ENCODE measurements around the gene LDLRAD2.

The LDLRAD2 gene

DNA sequence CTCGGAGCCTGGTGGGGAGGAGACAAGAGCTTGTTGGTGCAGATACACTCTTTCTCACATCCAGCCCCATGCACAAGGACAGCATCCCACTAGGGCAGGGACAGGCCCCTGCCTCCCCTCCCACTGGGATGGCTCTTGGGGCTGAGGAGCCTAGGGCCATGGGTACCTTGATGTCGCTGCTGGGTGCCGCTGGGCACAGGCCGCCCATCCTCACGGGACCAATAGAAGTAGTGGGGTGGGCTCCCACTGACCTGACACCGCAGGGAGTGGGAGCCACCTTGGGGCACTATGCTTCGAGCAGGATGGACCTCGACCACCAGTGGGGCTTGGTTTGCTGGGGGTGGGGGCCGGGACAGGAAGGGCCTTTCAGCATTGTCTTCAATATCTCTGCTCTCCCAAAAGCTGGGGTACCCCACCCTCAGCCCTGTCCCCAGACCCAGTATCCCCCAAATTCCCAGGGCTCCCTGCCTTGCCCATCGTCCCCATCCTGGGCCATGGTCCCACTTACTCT is 47.7 kb downstream of the LDLRAD2 start:
- no peak overlapping the region for H3K4me3 ChIP-seq (ENCODE audit: insufficient read depth, low read depth, low read length, poor library complexity, severe bottlenecking)
- DNase-seq, result no peak
- H3K36me3 ChIP-seq (ENCODE audit: control insufficient read depth, insufficient read depth, low read length), result no peaks in the 10 kb centered on the region
- H3K9me3 ChIP-seq (ENCODE audit: control insufficient read depth, low read length), result no peaks in the 10 kb centered on the region
- no peaks in the 10 kb centered on the region for H3K4me1 ChIP-seq (ENCODE audit: control insufficient read depth, insufficient read depth, low read length, poor library complexity, severe bottlenecking)
- no peak overlapping the region for H3K27ac ChIP-seq (ENCODE audit: insufficient read depth, low read length, poor library complexity, severe bottlenecking)
- H3K27me3 ChIP-seq (replicated peaks; ENCODE audit: control insufficient read depth, insufficient read depth, low read length, poor library complexity, severe bottlenecking), result no peaks in the 10 kb centered on the region

GRCh38 chr1:21860971-21861370 is 48.9 kb downstream of the LDLRAD2 start:
- Histone ChIP-seq H3K4me3 (ENCODE audit: insufficient read depth, low read depth, low read length, poor library complexity, severe bottlenecking) (no peak overlapping the region), H3K36me3 (ENCODE audit: control insufficient read depth, insufficient read depth, low read length) (no peaks in the 10 kb centered on the region), H3K4me1 (ENCODE audit: control insufficient read depth, insufficient read depth, low read length, poor library complexity, severe bottlenecking) (no peaks in the 10 kb centered on the region), H3K27ac (ENCODE audit: insufficient read depth, low read length, poor library complexity, severe bottlenecking) (no peak overlapping the region), H3K27me3 (replicated peaks; ENCODE audit: control insufficient read depth, insufficient read depth, low read length, poor library complexity, severe bottlenecking) (no peaks in the 10 kb centered on the region), H3K9me3 (ENCODE audit: control insufficient read depth, low read length) (no peaks in the 10 kb centered on the region)
- DNase-seq, result no peak

- DNase-seq, result no peak
- no peaks in the 10 kb centered on the region for H3K4me1 ChIP-seq (ENCODE audit: control insufficient read depth, insufficient read depth, low read length, poor library complexity, severe bottlenecking)
- H3K4me3 ChIP-seq (ENCODE audit: insufficient read depth, low read depth, low read length, poor library complexity, severe bottlenecking), result no peak overlapping the region
- no peaks in the 10 kb centered on the region for H3K9me3 ChIP-seq (ENCODE audit: control insufficient read depth, low read length)
- no peak overlapping the region for H3K27ac ChIP-seq (ENCODE audit: insufficient read depth, low read length, poor library complexity, severe bottlenecking)
- H3K36me3 ChIP-seq (ENCODE audit: control insufficient read depth, insufficient read depth, low read length), result no peaks in the 10 kb centered on the region
- no peaks in the 10 kb centered on the region for H3K27me3 ChIP-seq (replicated peaks; ENCODE audit: control insufficient read depth, insufficient read depth, low read length, poor library complexity, severe bottlenecking)
Measured at GRCh38 chr1:21861602-21862429, 49.8 kb downstream of the LDLRAD2 start.

DNA sequence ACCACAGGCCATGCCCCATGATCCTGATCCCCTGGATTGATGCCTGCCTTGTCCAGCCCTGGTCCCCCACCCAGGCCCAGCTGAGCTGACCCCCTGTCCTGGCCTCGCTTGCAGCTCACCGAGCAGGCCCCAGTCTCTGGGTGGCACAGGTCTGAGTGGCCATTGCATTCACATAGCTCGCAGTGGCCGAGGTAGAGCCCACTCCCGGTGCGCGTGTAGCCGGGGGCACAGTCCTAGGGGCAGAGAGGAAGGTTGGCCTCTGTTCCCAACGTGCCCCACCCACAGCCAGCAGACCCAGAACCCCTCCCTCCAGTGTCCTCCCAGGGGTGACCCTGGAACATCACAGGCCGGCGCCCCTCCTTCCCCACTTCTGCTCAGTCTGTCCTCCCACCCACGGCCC is 51.9 kb downstream of the LDLRAD2 start:
- no peak for DNase-seq
- no peak overlapping the region for H3K27ac ChIP-seq (ENCODE audit: insufficient read depth, low read length, poor library complexity, severe bottlenecking)
- no peaks in the 10 kb centered on the region for H3K36me3 ChIP-seq (ENCODE audit: control insufficient read depth, insufficient read depth, low read length)
- no peaks in the 10 kb centered on the region for H3K4me1 ChIP-seq (ENCODE audit: control insufficient read depth, insufficient read depth, low read length, poor library complexity, severe bottlenecking)
- no peak overlapping the region for H3K4me3 ChIP-seq (ENCODE audit: insufficient read depth, low read depth, low read length, poor library complexity, severe bottlenecking)
- H3K27me3 ChIP-seq (replicated peaks; ENCODE audit: control insufficient read depth, insufficient read depth, low read length, poor library complexity, severe bottlenecking), result no peaks in the 10 kb centered on the region
- H3K9me3 ChIP-seq (ENCODE audit: control insufficient read depth, low read length), result no peaks in the 10 kb centered on the region

DNA sequence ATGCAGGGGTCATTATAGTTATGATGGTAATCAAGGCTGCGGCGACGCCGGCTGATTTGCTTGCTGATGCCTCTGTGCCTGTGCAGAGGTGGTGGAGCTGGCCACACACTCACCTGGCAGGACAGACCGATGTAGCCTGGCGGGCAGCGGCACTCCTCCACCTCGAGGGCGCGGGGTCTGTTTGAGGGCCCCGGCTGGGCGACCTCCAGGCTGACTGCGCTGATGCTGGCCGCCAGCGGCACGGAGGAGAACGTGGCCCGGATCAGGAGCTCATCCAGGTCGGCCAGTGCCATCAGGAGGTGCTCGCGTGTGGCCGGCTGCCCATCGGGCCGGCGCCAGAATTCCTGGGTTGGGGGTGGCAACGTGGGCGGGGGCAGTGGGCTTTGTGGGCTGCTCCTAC is 52.7 kb downstream of the LDLRAD2 start:
- H3K4me3 ChIP-seq (ENCODE audit: insufficient read depth, low read depth, low read length, poor library complexity, severe bottlenecking), result no peak overlapping the region
- DNase-seq, result no peak
- H3K9me3 ChIP-seq (ENCODE audit: control insufficient read depth, low read length), result no peaks in the 10 kb centered on the region
- H3K36me3 ChIP-seq (ENCODE audit: control insufficient read depth, insufficient read depth, low read length), result no peaks in the 10 kb centered on the region
- no peaks in the 10 kb centered on the region for H3K27me3 ChIP-seq (replicated peaks; ENCODE audit: control insufficient read depth, insufficient read depth, low read length, poor library complexity, severe bottlenecking)
- no peak overlapping the region for H3K27ac ChIP-seq (ENCODE audit: insufficient read depth, low read length, poor library complexity, severe bottlenecking)
- H3K4me1 ChIP-seq (ENCODE audit: control insufficient read depth, insufficient read depth, low read length, poor library complexity, severe bottlenecking), result no peaks in the 10 kb centered on the region

DNA sequence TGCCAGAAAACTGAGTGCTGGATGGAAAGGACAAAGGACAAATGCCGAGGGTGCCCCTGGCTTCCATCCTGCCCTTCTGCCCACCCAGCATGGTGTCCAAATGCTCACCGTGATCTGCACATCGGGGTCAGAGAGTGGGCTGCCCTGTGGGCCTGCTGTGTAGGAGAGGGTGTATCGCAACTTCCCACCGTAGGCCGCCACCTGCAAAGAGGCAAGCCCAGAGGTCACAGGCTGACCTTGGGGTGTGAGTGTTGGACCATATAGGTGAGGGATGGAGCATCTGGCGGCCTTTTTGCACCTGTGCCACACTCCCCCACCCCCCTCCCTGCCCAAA is 53.5 kb downstream of the LDLRAD2 start:
- DNase-seq, result no peak
- Histone ChIP-seq H3K27ac (ENCODE audit: insufficient read depth, low read length, poor library complexity, severe bottlenecking) (no peak overlapping the region), H3K27me3 (replicated peaks; ENCODE audit: control insufficient read depth, insufficient read depth, low read length, poor library complexity, severe bottlenecking) (no peaks in the 10 kb centered on the region), H3K36me3 (ENCODE audit: control insufficient read depth, insufficient read depth, low read length) (no peaks in the 10 kb centered on the region), H3K4me3 (ENCODE audit: insufficient read depth, low read depth, low read length, poor library complexity, severe bottlenecking) (no peak overlapping the region), H3K4me1 (ENCODE audit: control insufficient read depth, insufficient read depth, low read length, poor library complexity, severe bottlenecking) (no peaks in the 10 kb centered on the region), H3K9me3 (ENCODE audit: control insufficient read depth, low read length) (no peaks in the 10 kb centered on the region)

GRCh38 chr1:21865943-21866706 is 54.1 kb downstream of the LDLRAD2 start:
- DNase-seq, result no peak
- Histone ChIP-seq H3K4me1 (ENCODE audit: control insufficient read depth, insufficient read depth, low read length, poor library complexity, severe bottlenecking) (no peaks in the 10 kb centered on the region), H3K9me3 (ENCODE audit: control insufficient read depth, low read length) (no peaks in the 10 kb centered on the region), H3K27ac (ENCODE audit: insufficient read depth, low read length, poor library complexity, severe bottlenecking) (no peak overlapping the region), H3K27me3 (replicated peaks; ENCODE audit: control insufficient read depth, insufficient read depth, low read length, poor library complexity, severe bottlenecking) (no peaks in the 10 kb centered on the region), H3K36me3 (ENCODE audit: control insufficient read depth, insufficient read depth, low read length) (no peaks in the 10 kb centered on the region), H3K4me3 (ENCODE audit: insufficient read depth, low read depth, low read length, poor library complexity, severe bottlenecking) (no peak overlapping the region)

DNA sequence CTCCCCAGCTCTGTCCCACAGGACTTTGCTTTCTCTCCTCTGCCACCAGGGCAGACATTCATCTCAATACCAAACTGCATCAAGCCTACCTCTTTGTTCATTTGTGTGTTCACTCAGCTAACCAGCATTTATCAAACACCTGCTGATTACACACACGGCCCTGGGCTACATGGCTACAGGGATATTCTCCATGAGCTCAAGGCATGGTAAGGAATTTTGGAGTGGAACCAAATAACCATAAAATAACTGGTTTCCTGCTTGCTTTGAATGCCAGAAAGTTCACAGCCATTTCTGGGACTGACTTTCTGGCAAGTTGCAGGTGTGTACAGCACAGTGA is 54.6 kb downstream of the LDLRAD2 start:
- Histone ChIP-seq H3K4me1 (ENCODE audit: control insufficient read depth, insufficient read depth, low read length, poor library complexity, severe bottlenecking) (no peaks in the 10 kb centered on the region), H3K36me3 (ENCODE audit: control insufficient read depth, insufficient read depth, low read length) (no peaks in the 10 kb centered on the region), H3K27ac (ENCODE audit: insufficient read depth, low read length, poor library complexity, severe bottlenecking) (no peak overlapping the region), H3K27me3 (replicated peaks; ENCODE audit: control insufficient read depth, insufficient read depth, low read length, poor library complexity, severe bottlenecking) (no peaks in the 10 kb centered on the region), H3K4me3 (ENCODE audit: insufficient read depth, low read depth, low read length, poor library complexity, severe bottlenecking) (no peak overlapping the region), H3K9me3 (ENCODE audit: control insufficient read depth, low read length) (no peaks in the 10 kb centered on the region)
- no peak for DNase-seq

- no peaks in the 10 kb centered on the region for H3K9me3 ChIP-seq (ENCODE audit: control insufficient read depth, low read length)
- H3K27ac ChIP-seq (ENCODE audit: insufficient read depth, low read length, poor library complexity, severe bottlenecking), result no peak overlapping the region
- H3K36me3 ChIP-seq (ENCODE audit: control insufficient read depth, insufficient read depth, low read length), result no peaks in the 10 kb centered on the region
- H3K27me3 ChIP-seq (replicated peaks; ENCODE audit: control insufficient read depth, insufficient read depth, low read length, poor library complexity, severe bottlenecking), result no peaks in the 10 kb centered on the region
- no peak overlapping the region for H3K4me3 ChIP-seq (ENCODE audit: insufficient read depth, low read depth, low read length, poor library complexity, severe bottlenecking)
- no peaks in the 10 kb centered on the region for H3K4me1 ChIP-seq (ENCODE audit: control insufficient read depth, insufficient read depth, low read length, poor library complexity, severe bottlenecking)
- no peak for DNase-seq
Measured at GRCh38 chr1:21867451-21867996, 55.5 kb downstream of the LDLRAD2 start.

DNA sequence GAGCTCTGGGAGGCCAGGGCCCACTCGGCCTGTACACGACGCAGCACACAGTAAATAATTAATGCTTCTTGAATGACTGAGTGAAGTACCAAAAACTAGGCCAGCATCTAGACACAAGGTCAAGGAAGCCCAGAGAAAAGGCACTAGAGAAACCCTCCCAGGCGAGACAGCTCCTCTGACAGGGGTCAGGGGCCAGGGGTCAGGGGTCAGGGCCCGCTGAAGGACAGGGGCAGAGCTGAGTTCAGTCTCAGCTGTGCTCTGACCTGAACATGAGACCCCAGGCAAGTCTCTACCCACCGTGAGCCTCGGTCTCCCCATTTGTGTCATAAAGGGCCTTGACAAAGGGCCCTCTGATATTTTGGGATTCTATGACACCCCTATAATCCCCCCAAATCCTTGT is 56.4 kb downstream of the LDLRAD2 start:
- Histone ChIP-seq H3K9me3 (ENCODE audit: control insufficient read depth, low read length) (no peaks in the 10 kb centered on the region), H3K36me3 (ENCODE audit: control insufficient read depth, insufficient read depth, low read length) (no peaks in the 10 kb centered on the region), H3K4me1 (ENCODE audit: control insufficient read depth, insufficient read depth, low read length, poor library complexity, severe bottlenecking) (no peaks in the 10 kb centered on the region), H3K27ac (ENCODE audit: insufficient read depth, low read length, poor library complexity, severe bottlenecking) (no peak overlapping the region), H3K27me3 (replicated peaks; ENCODE audit: control insufficient read depth, insufficient read depth, low read length, poor library complexity, severe bottlenecking) (no peaks in the 10 kb centered on the region), H3K4me3 (ENCODE audit: insufficient read depth, low read depth, low read length, poor library complexity, severe bottlenecking) (no peak overlapping the region)
- DNase-seq, result no peak
